NCI-H524 treated with DMSO at 0.1 percent for 48 hours (cell line): ENCODE measurements around the gene SCN9A.
"Not testable (repeated sequence)": the region's sequence is repeated elsewhere in the genome, so short reads cannot be mapped to it uniquely, and the experiment has no call there.

Source experiments
- DNase-seq: peaks from one replicate; lab custom pipeline; 2025; lab: John Stamatoyannopoulos, UW

The SCN9A gene

DNA sequence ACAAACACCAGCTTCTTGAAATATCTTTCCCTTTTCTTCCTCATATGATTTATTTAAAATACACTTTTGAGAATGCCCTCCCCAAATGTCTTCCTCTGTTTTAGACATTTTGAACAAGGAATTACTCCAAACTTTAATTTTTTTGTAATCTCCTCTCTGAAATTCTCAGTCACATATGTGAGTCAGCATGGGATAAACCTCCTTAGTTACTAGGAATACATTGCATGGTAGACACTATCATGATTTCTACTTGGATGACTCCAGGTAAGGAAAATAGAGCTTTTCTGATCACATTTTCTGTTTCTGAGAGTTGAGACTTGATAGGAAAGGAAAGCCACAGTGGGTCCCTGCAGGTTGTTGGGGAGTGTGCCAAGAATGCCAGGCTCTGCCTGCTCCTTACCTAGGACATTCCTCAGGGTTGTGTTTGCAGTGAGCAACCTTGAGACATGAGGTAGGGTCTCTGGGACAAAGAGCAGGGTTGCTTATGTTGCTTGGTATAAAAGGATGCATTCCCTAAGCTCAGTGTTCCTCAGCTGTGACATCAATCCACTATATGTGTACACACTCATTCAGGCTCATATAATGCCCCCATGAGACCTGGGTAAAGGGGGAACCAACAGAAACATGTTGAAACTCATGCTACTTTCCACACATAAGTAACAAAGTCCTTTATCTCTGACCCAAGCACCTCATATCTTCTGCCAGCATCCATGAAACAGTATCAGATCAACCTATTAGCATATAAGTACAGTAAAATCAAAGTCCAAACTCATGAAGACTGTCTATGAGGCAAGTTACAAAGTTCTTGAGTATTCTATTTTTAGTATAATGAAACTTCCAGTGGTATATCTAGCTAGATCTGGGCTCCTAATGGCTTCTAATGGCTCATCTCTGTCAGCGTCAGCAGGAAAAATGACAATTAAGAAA lies 135.1 kb downstream of the SCN9A start:
- DNase-seq = no peak

DNA sequence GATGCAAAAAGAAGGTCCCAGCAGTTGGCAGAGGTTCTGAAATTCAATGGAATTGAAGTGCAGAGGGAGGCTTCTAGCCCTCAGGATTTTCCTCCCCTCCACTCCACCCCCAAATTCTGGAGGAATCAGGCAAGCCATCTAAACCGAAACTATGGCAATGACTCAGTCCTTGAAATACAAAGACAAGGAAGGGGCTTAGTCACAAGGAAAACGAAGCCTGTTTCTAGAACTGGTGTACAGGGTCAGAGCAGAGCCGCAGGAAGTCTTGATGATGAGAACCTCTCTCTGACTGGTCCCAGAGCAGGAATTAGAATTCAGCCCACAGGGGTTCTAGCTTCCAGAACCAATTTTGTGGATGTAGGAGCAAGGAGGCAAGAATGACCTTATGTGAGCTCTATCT lies 136.2 kb downstream of the SCN9A start:
- no peak for DNase-seq

DNA sequence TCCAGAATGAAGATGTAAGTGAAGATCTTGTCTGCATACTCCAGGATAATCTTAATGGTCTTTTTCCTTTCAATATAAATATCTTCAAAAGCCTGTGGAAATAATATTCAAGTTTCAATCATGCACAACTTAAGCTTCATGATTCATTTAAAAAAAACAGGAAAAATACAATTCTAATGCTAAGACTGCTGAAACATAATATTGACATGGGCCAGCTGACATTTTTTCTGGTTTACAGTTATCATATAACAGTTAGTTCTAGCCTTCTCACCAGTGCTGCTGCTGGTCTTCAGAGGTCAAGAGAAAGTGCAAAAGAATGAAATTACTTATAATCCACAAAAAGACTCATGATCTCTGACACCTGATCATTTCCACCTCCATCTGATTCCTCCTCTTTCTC lies 137.6 kb downstream of the SCN9A start:
- no peak for DNase-seq

DNA sequence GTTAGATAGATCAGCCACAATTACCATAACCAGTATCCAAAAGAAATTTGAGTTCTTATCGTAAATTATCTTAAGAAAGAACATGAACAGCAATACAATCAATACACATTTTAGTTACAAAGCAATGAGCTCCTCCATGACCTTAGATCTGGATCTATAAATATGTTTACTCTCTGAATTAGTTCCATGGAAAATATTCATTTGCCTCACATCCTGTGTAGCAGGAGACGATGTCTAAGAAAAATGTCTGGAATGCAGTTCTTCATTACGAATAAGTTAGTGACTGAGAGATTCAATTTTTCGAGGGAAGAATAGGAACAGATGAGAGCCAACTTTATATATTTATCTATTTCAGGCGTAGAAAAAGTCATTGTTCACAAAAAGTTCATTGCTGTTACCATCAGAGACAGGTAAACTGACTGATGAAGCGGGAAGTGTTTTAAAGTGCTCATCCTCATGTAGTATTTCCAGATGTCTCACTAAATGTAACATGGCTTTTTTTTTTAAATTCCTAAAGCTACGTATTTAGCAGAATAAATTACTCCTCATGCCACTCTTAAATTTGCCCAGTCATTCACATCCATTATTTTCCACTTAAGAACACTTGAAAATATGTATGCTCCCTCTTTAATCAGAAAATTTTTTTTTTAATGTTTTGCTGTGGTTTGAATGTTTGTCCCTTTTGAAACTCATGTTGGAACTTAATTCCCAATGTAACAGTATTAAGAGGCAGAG lies 141.5 kb downstream of the SCN9A start:
- no peak for DNase-seq

DNA sequence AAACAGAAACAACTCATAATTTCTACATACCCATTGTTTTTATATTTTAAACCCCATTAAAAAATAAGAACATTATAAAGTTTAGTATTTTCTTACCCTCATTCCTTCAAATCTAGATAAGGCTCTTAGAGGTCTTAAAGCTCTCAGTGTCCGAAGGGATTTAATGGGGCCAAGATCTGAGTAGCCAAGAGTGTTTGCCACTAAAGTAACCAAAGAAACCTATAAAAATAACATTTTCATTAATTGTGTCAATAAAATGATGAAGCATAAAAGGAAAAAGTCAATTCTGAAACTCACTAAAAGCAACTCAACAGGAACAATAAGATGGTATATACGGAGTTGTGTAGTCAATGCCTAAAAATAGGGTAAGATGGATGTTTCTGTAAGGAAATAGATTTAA lies 142.5 kb downstream of the SCN9A start:
- DNase-seq = no peak

DNA sequence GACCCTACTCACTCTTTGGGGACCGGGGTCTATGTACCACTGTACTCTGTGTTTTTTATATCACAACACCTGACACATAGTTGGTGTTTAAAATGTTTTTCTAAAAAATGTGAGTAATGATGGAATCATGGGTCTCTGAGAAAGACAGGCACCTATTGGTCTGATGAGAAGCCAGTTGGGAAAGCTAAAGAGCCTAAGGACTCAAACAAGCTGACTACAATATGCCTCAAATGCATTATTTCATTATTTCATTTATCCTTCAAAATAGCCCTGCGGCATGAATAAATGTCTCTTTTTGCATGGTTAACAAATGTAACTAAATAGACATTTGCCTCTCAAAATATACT lies 145.0 kb downstream of the SCN9A start:
- no peak for DNase-seq

DNA sequence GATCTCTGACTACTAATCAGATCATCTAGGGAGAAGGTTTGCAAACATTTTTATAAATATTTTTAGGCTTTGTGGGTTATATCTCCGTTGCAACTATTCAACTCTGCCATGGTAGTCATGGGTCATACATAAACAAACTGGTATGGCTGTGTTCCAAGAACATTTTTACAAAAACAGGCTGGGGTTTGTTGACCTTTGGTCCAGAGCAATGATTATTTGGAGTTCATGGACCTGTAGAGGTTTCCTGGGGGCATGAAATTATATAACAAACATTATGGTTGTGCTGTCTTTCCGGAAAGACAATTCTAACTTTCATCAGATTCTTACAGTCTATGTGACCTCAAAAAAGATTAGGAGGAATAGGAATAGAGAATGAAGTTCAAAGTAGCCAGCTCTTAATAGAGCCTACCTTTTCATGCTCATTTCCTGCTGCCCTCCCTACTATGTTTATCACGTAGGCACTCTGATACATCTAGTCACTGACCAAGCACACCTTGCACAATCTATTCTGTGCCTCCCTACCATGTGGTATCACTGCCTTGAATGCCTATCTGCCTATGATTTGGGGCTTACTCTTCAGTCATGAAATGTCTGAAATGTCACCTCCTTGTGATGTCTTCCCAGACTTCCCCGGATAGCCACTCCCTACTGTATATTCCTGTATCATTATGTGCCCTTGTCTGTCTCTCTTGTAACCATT lies 145.6 kb downstream of the SCN9A start:
- DNase-seq = no peak

DNA sequence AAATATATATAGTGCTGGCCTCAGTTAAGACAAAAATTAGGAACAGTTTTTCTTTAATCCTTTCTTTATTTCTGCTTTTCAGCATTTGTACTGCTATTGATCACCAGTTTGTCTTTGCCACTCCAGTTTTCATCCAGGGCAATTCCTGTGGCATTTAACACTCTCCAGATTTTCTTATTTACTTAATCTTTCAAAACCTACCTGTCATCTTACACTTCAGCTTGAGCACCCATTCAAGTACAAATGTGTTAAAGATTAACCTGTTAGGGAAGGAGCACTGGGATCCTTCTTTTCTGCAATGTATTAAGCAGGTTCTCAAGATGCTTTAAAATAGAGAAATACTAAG lies 146.1 kb downstream of the SCN9A start:
- no peak for DNase-seq

DNA sequence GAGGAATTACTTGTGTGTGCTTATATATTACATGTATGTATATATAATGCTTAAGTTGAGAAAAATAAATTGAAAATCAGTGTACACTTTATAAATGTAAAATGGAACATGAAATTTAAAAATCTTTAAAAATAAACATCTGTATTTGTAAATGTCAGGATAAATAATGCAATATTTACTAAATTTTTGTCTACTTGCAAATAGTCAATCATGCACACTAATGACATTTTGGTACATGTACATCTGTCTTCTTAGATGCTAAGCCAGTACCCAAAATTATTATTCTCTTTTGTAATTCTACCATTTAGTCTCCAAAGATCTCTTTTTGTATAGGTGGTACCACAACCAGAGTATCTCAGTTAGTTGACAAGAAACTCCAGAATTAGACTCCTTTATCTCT lies 151.5 kb downstream of the SCN9A start:
- DNase-seq = no peak

DNA sequence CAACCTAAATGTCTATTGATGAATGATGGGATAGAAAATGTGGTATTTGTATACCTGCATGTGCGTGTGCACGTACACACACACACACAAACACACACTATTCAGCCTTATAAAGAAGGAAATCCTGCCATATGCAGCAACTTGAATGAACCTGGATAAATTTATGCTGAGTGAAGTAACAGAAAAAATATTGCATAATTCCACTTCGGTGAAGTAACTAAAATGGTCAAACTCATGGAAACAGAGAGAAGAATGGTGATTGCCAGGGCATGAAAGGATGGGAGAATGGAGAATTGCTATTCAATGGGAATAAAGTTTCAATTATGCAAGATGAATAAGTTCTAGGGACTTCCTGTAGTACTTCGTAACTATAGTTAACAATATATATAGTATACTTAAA lies 152.4 kb downstream of the SCN9A start:
- DNase-seq = no peak

DNA sequence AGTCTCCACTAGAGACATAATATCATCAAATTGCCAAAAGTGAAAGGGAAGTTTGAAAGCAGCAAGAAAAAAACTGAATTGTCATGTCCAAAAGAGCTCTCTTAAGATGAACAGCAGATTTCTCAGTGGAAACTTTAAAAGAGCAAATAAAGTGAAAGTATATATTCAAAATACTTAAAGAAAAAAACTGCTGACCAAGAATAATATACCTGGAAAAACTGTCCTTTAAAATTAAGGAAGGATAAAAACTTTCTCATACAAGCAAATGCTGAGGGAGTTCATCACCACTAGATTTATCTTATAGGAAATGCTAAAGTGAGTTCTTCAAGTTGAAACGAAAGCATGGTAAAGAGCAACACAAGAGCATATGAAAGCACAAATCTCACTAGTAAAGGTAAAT lies 164.7 kb downstream of the SCN9A start:
- DNase-seq = no peak

DNA sequence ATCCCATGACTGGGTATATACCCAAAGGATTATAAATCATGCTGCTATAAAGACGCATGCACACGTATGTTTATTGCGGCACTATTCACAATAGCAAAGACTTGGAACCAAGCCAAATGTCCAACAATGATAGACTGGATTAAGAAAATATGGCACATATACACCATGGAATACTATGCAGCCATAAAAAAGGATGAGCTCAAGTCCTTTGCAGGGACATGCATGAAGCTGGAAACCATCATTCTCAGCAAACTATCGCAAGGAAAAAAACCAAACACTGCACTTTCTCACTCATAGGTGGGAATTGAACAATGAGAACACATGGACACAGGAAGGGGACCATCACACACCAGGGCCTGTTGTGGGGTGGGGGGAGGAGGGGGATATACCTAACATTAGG lies 165.8 kb downstream of the SCN9A start:
- not testable (repeated sequence) for DNase-seq

DNA sequence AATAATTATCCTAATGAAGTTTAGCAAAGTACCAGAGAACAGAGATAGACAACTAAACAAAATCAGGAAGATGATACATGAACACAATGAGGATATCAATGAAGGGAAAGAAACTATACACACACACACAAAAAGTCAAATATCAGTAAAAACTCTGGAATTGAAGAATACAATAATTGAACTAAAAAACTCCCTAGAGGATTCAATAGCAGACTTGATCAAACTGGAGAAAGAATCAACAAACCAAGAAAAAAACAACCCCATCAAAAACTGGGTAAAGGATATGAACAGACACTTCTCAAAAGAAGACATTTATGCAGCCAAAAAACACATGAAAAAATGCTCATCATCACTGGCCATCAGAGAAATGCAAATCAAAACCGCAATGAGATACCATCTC lies 166.4 kb downstream of the SCN9A start:
- not testable (repeated sequence) for DNase-seq

DNA sequence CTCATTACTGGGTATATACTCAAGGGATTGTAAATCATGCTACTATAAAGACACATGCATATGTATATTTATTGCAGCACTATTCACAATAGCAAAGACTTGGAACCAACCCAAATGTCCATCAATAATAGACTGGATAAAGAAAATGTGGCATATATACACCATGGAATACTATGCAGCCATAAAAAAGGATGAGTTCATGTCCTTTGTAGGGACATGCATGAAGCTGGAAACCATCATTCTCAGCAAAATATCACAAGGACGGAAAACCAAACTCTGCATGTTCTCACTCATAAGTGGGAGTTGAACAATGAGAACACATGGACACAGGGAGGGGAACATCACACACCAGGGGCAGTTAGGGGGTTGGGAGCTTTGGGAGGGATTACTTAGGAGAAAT lies 169.6 kb downstream of the SCN9A start:
- DNase-seq = not testable (repeated sequence)

DNA sequence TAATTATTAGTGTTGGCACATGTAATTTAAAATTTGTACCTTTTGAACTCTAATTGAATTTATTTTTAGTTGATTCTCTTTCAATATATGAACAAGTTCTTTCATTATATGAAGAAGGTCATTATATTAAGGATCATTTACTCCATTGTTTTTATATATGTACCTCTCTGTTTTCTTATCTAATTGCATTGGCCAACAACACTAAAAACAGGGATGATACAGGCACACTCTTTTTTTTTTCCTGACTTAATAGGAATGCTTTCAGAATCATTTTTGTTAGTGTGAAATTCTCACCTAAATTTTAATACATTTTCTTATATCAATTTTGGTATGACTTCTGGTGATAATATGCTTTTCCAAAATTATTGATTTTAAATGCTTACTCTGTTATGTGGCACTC lies 173.0 kb downstream of the SCN9A start:
- DNase-seq = no peak

DNA sequence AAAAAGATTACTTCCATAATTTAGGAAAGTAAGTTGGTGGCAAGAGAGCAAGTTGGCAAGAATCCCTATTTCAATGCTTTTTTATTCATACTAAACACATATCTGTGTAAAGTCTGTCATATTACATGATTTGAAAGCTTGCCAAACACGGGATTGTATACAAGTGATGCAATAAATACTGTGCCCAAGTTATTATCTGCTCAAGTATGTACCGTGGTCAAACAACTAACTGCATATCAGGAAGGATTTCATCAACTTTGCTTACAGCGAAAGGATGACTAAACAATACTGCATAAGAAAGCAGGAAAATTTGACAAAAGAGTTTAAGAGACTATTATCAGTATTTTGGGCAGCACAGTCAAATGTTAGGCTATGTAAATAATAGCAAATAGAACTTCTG lies 178.3 kb downstream of the SCN9A start:
- DNase-seq = no peak

DNA sequence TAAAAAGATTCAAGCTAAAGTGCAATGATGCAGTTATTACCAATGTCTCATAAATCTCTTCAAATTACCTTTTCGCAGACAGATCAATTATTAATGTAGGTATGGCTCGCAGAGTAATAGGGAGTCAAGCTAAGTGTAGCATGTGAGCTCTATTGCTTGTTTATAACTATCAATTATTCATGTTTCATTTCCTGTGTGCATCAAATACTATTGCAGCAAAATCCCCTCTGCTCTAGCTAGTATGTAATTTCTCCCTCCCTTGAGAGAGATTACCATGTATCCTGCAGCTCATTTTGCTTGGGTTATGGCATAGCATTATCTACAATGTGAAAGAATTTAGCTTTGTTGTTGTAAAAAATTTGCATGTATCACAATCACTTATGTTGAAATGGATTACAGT lies 182.3 kb downstream of the SCN9A start:
- DNase-seq = no peak

DNA sequence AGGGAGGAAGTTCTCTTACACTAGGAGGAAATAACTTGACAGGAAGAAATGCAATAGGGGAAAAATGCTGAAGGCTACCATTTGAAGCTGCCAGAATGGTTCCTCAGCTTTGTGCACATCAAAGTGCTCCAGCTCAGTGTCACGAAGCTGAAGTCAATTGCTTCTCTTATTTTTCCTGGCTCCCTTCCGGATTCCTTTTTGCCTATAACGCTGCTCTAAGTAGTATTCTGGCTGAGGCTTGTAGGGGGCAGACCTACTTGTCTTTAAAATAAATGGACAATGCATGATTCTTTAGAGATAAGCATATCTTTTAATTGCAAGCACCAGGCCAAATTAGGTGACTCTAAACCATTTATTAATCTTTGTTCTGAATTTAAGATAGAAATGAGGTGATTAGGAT lies 187.7 kb downstream of the SCN9A start:
- DNase-seq = no peak

DNA sequence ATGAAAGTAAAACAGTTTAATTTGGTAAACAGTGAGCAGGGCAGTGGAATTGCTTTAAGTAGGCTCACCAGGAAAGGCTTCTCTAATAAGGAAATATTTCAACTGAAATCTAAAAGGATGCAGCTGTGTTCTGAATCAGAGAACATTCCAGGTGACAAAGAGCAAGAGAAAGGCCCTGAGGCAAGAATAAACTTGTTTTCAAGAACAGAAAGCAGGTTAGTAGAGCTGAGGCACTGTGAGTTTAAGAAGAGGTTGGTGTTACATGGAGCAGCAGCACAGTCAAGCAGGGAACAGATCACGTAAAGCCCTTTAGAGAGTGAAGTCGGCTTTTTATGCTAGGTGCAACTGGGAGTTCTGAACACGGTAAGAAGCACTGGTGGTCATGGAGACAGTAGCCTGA lies 191.0 kb downstream of the SCN9A start:
- no peak for DNase-seq

DNA sequence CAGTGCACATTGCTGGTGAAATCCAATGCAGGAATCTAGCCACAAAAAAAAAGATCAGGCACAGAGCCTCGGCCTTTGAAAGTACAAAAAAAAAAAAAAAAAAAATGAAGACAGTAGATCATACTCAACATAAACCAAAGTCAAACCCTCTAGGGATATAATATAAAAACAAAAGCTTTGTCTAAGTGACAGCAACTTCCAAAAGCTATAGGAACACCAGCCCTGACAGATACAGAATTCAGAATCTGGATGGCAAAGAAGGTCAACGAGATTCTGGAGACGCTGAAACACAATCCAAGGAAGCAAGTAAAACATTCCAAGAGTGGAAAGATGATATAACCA lies 194.0 kb downstream of the SCN9A start:
- DNase-seq = no peak

DNA sequence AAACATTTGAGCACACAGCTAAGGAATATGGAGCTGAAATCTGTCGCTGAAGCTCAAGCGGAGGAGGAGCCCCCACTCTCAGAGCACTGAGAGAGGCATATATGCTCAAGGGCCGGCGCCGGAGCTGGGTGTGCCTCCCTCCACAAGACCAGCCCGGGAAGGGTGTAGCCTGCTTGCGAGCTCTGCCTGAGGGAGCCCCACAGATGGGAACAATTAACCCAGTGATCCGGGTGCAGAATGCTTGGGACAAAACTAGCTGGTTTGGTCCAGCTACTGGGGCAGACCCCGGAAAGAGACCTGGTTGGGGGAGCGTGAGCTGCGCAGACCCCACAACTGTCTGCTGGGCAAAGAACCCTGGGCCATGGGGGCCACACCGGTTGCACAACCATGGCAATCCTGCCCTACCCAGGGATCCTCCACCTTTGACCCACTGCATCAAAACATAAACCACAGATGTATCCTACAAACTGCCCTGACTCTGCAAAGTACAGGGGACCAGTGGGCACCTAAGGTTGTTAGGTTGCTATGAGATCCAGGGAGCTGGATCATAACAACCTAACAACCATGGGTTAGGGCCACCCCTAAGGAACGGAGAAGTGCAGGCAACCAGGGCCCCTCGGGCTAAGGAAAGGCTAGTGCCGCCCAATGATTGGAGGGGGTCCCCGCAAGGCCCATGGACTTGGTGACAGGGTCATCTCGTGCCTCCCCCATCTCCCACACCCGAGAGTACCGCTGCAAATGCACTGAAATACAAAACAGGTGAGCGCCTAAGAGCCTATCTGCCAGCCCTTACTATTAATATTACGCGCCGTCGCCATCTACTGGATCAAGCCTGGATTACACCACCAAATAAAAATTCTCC lies 194.6 kb downstream of the SCN9A start:
- DNase-seq = no peak

DNA sequence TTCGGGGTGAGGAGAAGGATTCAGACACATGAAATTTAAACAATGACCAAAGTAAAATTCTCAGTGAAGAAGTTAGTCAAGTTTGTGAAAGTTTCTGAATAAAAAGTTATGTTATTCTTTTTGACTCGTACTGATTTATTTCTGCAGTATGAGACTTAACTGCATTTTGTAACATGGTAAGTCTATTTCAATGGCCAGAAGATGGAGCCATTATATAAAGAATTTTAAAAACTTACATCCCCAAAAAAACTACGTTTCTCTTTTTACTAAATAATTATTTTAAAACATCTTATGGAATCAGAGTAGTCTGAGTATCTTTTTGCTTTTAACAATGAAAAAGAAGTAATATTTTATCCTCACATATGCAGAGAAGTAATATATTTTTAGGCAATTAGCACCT lies 196.5 kb downstream of the SCN9A start:
- DNase-seq = no peak
